Activated naive CD4-positive, alpha-beta T cell treated with anti-CD3 and anti-CD28 coated beads, Interleukin-2, amount 50 U/mL, for 72 hours (primary cell): Measurements from ENCODE around the gene HS3ST4. TPM values are rescaled to one million over a fixed set of nuclear protein-coding genes. Genes with fewer than 3 reads are reported as not detected.
"Not testable (repeated sequence)": the region's sequence is repeated elsewhere in the genome, so short reads cannot be mapped to it uniquely, and the experiment has no call there.

Experiments
- ATAC-seq, 2 donors: fragments of 150-1000 bp; cut with Tn5 transposase; 2 replicates each; pipeline ENCODE4 v1.10.0; 2021; ENCODE audit warnings: mild to moderate bottlenecking in 2 of 2, moderate library complexity in 2 of 2
- DNase-seq, 2 donors: peaks; one replicate each; pipeline ENCODE4 v3.0.0; 2021 to 2022; ENCODE audit warnings: low spot score in 2 of 2
- H3K27ac Mint-ChIP-seq, 2 donors: one replicate each; pipeline ENCODE4 v1.8.0; 2022; ENCODE audit warnings: mild to moderate bottlenecking in 2 of 2, mixed read lengths in 2 of 2
- H3K36me3 Mint-ChIP-seq, 2 donors: one replicate each; pipeline ENCODE4 v1.8.0; 2022; ENCODE audit warnings: mixed read lengths in 2 of 2
- H3K9me3 Mint-ChIP-seq, 2 donors: one replicate each; pipeline ENCODE4 v1.8.0; 2022; ENCODE audit warnings: mixed read lengths in 2 of 2
- total RNA-seq, 2 donors: library from RNA; stranded (reverse); gene quantifications; one replicate each; pipeline ENCODE4 v1.2.3, GENCODE V29; 2022

Gene HS3ST4
- total RNA-seq, 2 donors from 2014 or later = not detected

DNA sequence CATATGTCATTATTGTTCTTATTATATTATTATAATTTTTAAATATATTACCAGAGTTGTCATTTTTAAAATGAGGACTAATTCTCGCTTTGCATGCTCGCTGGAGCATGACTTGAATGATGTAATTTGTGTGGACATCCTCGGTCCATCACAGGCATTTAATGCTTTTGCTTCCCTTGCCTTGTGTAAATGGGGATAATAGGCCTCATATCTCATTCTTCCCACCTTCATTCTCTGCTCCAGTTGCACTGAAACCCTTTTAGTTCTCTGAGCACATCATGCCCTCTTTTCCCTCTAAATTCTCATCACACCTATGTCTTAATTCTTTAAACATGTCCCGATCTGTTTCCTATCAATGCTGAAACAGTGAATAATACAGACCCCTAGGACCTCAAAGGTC is 285.4 kb downstream of the HS3ST4 start:
- Mint-ChIP-seq H3K9me3 (peaks cover 0 to 4% of the 10 kb centered on the region in 2 donors), H3K27ac (no peak overlapping the region), H3K36me3 (no peaks in the 10 kb centered on the region)
- ATAC-seq = no peak
- DNase-seq = no peak

DNA sequence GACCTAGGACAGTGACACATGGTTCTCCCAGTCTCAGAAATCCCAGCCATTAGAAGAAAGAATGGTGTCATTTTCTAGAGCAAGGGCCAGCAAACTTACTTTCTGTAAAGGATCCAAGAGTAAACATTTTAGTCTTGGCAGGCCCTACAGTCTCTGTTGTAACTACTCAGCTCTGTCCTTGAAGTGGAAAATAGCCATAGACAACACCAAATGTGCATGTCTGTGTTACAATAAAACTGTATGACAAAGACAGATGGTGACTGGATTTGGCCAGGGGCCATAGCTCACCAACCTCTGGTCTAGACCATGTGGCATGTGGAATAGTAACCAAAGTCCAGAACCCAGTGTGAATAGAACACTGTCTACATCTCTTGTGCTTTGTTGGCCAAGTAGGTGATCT is 286.5 kb downstream of the HS3ST4 start:
- Mint-ChIP-seq H3K36me3 (no peaks in the 10 kb centered on the region), H3K9me3 (peaks cover 0 to 4% of the 10 kb centered on the region in 2 donors)

DNA sequence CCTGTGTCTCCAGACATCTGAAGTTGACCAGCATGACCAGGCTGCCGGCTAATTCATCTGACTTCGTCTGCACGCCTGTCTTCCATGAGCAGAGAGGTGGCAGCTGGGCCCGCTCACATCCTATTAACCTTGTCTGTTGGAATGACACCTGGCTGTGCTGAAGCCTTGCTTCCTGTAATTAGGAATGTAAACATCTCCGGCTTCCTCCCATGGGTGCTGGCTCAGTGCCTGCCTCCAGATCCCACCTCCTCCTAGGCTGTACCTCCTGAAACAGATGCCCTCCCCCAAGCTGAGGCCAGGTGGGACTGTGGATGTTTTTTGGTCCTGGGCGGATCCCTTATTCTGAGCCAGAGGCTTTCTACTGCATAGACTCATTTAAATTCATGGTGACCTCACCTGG is 296.3 kb downstream of the HS3ST4 start:
- ATAC-seq (no peak), DNase-seq (no peak)
- Mint-ChIP-seq H3K9me3 (peaks cover 0 to 8% of the 10 kb centered on the region in 2 donors), H3K27ac (no peak overlapping the region), H3K36me3 (no peaks in the 10 kb centered on the region)

More for the DNA sequence above, 286.5 kb downstream of the HS3ST4 start:
- DNase-seq (no peak), ATAC-seq (no peak)
- no peak overlapping the region for H3K27ac Mint-ChIP-seq

DNA sequence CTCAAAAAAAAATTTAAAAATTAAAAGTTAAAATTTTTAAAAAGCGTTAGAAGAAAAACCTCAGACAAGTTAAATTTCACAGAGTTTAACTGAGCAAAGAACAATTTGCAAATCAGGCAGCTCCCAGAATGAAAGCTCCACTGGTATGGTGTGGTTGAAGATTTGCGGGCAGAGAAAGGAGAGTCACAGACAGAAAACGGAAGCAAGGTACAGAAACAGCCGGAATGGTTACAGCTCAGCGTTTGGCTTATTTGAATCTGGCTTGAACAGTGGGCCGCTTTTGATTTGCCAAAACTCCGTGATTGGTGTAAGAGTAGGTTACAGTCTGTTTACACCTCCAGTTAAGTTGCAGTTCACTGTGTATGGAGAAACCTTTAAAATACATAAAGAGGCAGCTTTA is 297.1 kb downstream of the HS3ST4 start:
- no peaks in the 10 kb centered on the region for H3K36me3 Mint-ChIP-seq
- DNase-seq (no peak), ATAC-seq (no peak)
- H3K9me3 Mint-ChIP-seq = peaks cover 0 to 8% of the 10 kb centered on the region in 2 donors
- H3K27ac Mint-ChIP-seq = no peak overlapping the region

DNA sequence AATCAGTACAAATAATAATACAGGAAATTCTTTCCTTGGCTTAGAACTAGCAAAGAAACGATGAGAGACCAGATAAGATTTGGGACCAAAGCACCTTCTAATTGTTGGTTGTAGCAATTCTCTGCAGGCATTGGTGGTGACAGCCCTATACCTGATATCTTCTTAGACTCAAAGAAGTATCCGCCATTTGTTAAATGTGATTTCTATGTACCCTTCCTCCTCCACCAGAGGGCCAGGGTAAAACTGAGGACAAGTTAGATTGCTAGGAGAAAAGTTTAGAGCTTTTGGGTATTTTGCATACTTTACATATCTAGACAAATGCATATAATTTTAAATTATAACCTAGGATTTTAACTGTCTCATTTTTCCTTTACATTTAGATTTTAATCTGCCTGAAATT is 304.3 kb downstream of the HS3ST4 start:
- peaks cover 0 to 4% of the 10 kb centered on the region in 2 donors for H3K9me3 Mint-ChIP-seq
- no peak for ATAC-seq
- no peak overlapping the region for H3K27ac Mint-ChIP-seq

DNA sequence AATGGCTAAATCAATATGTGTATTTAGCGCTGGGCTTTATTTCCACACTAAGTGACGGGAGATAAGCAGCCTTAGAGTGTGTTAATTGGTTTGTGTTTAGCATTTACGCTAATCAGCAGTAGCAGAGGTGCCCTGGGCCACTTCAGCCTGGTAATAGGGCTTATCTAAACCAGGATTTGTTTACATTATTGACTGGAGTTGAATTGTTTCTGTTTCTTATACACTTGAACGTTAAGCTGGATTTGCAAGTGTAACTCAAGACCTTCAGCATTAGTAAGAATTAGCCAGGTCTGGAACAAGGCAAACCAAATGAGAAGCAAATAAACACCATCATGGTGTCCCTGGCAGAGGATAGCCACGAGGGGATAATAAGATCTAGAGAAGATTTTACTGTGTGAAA is 313.6 kb downstream of the HS3ST4 start:
- Mint-ChIP-seq H3K27ac (no peak overlapping the region), H3K36me3 (peaks cover 0 to 14% of the 10 kb centered on the region in 2 donors), H3K9me3 (peaks cover 4 to 16% of the 10 kb centered on the region in 2 donors)
- no peak for DNase-seq
- ATAC-seq = no peak

More for the DNA sequence above, 304.3 kb downstream of the HS3ST4 start:
- no peak for DNase-seq
- no peaks in the 10 kb centered on the region for H3K36me3 Mint-ChIP-seq

DNA sequence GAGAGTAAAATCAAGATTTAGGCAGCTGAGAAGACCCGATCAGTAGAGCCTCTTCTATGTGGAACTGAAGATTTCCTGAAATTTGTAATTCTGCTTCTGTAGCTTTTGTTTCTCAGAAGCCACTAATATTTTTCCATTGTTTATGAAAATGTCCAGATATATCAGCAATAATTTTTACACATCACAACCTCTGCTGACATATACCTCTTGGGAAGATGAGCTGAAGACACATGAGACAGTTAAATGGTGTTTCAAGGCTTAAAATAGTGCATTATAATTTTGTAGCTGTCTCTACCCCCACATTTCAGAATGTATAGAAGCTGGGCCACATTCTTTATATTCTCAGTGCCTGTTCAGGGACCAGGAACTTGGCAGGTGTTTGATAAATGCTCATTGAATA is 320.6 kb downstream of the HS3ST4 start:
- ATAC-seq = no peak

DNA sequence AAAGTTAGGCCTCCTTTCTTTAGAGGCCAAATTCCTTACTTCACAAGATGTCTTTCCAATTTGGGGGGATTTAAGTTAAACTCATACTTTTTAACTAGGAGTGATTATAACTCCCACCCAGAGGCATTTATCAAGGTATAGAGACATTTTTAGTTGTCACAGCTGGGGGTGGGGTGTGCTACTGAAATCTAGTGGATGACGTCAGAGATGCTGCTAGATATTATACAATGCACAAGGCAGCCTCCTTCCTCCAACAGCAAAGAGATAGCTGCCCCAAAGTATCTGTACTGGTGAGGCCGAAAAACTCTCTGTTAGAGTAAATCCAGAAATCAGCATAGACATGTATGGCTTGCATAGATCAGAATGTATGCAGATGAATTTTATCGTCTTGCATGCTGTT is 324.0 kb downstream of the HS3ST4 start:
- peaks cover 0 to 15% of the 10 kb centered on the region in 2 donors for H3K36me3 Mint-ChIP-seq
- DNase-seq = no peak
- H3K27ac Mint-ChIP-seq = no peak overlapping the region
- peaks cover 24 to 36% of the 10 kb centered on the region in 2 donors for H3K9me3 Mint-ChIP-seq
- ATAC-seq = no peak

More for the DNA sequence above, 320.6 kb downstream of the HS3ST4 start:
- Mint-ChIP-seq H3K36me3 (peaks cover 0 to 7% of the 10 kb centered on the region in 2 donors), H3K27ac (no peak overlapping the region), H3K9me3 (peaks cover 13 to 23% of the 10 kb centered on the region in 2 donors)
- no peak for DNase-seq

DNA sequence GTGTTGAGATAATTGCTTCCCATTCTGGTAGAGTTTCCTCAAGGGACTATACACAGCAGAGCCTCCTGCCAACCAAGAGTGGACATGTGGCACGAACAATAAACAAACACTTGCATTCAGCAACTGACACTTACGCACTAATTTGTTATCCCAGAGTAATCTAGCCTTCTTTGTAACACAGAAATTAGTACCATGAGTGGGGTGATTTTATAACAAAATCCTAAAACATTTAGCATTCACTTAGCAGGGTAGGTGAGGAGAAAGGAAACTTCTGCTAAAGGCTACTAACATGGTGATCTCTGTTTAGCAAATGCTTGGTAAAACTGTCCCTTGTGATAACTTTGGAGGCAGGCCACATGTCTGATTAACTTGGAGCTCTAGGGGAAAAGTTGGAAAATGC is 325.2 kb downstream of the HS3ST4 start:
- ATAC-seq = no peak
- Mint-ChIP-seq H3K9me3 (peaks cover 24 to 36% of the 10 kb centered on the region in 2 donors), H3K36me3 (peaks cover 0 to 15% of the 10 kb centered on the region in 2 donors), H3K27ac (no peak overlapping the region)
- DNase-seq = no peak

DNA sequence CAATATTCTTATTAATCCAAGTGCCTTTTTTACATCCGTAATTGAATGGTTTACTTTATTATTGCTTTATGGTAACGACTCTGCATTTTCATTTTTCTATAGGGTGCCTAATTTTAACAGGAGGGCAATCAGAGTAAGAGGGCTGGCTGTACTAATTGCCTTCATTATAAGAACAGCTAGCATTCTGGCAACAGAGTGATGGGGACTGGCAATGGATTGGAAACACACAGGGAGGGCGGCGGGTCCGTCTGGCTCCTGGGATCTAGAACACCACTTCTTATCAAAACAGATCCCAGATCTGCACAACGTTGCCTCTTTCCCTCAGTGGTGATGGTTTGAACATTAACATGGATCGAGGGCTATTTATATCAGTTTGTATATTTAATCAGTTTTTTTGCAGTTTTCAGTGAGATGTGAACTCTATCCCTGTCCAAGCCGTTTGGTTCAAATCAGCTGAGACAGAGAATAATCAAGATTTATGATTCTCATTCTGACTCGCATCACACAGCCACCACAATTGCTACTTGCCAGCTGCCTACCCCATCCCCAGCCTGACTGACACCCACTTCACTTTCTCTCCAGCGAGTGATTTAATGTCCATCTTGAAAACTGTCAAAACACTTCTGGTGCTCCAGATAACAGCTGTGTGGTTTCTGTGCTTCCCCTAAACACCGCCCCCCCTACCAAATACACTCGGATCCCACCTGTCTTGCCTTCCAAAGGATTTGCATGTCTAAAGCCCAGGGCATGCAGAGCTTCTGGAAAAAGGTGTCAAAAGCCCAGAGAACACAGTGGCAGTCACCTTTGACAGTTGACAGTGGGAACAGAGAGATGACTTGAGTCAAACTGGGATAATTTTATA is 327.9 kb downstream of the HS3ST4 start:
- peaks cover 0 to 15% of the 10 kb centered on the region in 2 donors for H3K36me3 Mint-ChIP-seq

DNA sequence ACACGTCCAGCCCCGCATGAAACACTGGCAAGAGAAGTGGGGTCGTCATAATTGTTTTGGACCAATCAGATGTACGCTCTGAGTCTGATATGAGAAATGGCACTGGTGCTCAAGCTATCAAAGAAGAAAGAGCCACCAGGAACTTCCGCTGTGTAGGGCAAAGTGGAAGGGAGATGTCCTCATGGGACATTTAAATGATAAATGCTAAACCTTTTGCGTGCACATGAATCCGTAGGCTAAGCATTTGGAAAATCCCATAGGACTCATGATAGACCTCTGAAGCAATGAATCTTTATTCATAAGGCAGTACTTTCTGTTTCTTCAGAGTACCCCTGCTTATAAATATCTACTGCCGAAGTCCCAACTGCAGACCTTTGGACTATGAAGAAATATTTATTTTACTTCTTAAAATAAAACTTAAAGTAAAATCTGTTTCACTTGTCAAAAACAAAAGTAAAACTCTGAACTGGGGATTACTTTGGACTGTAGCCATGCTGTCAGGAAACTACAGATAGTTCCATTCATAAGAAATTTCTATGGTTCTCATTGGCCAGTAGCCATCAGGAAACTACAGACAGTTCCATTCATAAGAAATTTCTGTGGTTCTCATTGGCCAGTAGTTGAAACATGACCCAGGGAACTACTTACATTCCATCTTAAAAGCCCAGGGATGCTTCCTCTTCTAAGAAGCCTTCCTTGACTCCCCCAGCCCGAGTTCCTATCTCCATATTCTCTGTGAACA is 335.1 kb downstream of the HS3ST4 start:
- H3K27ac Mint-ChIP-seq = no peak overlapping the region
- no peak for DNase-seq
- no peak for ATAC-seq
- H3K9me3 Mint-ChIP-seq = peaks cover 4% of the 10 kb centered on the region in 2 donors
- no peaks in the 10 kb centered on the region for H3K36me3 Mint-ChIP-seq

More for the DNA sequence above, 327.9 kb downstream of the HS3ST4 start:
- Mint-ChIP-seq H3K27ac (no peak overlapping the region), H3K9me3 (peaks cover 20 to 29% of the 10 kb centered on the region in 2 donors)
- ATAC-seq = no peak
- DNase-seq = no peak

DNA sequence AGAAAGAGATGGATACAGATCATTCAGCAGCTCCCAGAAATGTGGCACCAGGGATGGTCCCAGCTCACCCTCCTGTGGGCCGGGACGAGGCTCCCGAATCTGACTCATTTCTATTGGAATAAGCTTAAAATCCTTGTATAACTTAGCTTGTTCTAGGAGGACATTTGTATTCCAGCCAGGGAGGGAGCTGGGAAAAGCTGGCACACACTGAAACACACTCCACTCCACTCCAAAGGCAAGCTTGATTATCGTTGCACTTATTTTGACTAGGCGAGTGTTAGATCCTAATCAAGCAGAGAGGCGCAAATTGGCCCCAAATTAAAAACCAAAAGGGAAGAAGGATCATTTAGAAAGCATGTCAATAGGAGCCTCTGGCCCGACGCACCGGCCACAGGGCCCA is 339.5 kb downstream of the HS3ST4 start:
- ATAC-seq (no peak), DNase-seq (no peak)
- Mint-ChIP-seq H3K27ac (no peak overlapping the region), H3K36me3 (no peaks in the 10 kb centered on the region), H3K9me3 (peaks cover 4% of the 10 kb centered on the region in 2 donors)

DNA sequence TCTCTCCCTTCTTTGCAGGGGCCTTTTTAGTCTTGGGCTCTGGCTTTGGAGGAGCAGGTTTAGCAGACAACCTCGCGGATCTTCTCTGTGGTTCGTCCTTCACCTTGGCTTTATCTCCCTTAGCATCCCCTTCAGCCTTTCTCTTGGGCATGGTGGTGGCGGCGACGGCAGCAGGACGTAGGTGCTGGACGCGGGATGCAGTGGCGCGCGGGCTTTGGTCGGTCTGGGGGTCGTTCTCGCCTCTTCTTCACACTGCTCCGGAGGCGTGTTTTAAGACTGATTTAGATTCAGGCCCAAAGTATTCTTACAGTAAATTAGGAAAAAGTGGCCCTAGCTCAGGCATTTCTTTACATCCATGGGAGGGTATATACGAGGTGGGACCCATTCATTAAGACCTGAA is 340.9 kb downstream of the HS3ST4 start:
- H3K36me3 Mint-ChIP-seq, H3K27ac Mint-ChIP-seq, H3K9me3 Mint-ChIP-seq, ATAC-seq, DNase-seq: not testable (repeated sequence)

DNA sequence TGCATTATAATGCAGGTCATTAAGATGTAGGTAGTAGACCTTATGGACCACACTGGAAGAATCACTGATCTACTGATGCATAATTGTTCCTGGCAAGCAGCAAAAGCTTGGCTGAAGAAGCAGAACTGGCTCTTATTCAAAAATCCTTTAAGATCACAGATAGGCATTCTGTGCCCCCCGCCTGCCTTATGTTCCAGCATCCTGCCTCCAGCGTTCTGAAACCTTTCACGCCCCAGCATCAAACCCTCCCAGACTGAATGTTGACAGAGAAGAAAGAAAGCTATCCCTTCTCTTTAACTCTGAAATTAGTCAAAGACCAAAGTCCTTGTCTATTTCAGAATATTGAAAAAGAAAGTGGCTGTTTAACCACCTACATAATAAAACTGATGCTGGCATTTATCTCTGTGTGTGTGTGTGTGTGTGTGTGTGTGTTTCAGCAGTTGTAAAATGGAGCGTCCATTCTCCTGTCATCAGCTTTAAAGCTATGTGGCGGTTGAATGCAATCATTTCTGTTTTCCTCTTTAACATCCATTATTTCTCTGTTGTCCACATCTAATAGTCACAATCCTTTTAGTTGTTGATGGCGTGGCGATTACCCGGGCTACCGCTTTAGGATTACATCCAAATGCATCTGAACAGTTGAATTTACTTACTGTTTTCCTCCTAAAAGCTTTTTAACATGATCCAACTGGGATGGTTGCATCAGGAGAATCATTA is 350.4 kb downstream of the HS3ST4 start:
- ATAC-seq (no peak), DNase-seq (no peak)
- Mint-ChIP-seq H3K9me3 (no peaks in the 10 kb centered on the region), H3K27ac (no peak overlapping the region), H3K36me3 (no peaks in the 10 kb centered on the region)

DNA sequence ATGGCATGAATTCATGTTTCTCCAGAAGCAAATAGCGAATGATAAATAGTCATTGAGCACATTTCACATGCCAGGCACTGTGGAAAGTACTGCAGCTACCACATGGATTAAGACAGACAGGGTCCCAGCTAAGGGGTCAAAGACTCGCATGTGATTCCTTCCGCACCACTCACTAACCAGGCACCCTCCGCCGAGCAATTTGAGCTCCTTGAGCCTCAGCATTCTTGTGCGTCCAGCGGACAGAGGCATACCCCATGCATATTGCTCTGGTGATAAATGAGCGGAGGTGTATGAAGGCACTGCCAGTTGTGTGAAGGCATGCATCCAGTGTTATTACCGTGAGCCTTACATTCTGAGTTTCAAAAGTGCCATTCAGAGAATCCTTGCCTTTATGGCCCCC is 358.7 kb downstream of the HS3ST4 start:
- peaks cover 3 to 5% of the 10 kb centered on the region in 2 donors for H3K9me3 Mint-ChIP-seq
- DNase-seq (no peak), ATAC-seq (no peak)
- H3K36me3 Mint-ChIP-seq = no peaks in the 10 kb centered on the region
- H3K27ac Mint-ChIP-seq = no peak overlapping the region

DNA sequence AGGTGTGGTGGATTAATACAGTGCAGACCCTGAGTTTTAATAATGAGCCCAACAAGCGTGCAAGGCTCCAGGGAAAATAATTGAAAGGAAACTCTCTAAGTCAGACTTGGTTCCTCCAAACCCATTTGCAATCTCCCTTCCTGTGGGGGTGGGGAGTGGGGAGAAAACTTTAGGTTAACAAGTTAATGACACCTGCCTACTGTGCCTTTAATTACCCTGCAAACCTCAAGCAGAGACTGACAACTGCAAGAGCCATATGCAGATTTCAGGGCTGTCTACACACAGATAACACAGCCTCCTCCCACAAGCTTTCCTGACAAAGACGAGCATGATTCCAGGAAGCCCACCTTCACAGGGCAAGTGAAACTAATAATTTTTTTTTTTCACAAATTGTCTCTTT is 359.3 kb downstream of the HS3ST4 start:
- Mint-ChIP-seq H3K9me3 (peaks cover 3 to 5% of the 10 kb centered on the region in 2 donors), H3K36me3 (no peaks in the 10 kb centered on the region), H3K27ac (no peak overlapping the region)
- ATAC-seq = no peak
- no peak for DNase-seq

DNA sequence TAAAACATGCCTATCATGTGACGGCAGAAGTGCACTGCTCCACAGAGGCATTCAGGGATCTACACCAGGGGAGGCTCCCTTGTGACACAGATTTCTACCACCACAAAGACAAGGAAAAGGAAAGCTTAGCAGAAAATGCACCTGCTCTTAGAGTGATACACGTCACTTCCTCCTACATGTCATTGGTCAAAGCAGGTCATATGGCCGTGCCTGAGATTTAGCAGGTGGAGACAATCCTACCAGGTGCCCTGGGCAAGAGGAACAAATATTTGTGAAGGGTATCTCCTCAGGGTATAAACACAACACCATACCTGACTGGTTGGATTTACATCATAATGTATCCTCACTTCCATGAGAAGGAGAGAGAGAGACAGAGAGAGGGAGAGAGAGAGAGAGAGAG is 362.1 kb downstream of the HS3ST4 start:
- H3K27ac Mint-ChIP-seq = no peak overlapping the region
- peaks cover 3 to 5% of the 10 kb centered on the region in 2 donors for H3K9me3 Mint-ChIP-seq
- DNase-seq (no peak), ATAC-seq (no peak)
- H3K36me3 Mint-ChIP-seq = no peaks in the 10 kb centered on the region
